Memory B cell (primary cell): ENCODE data around the gene ST6GALNAC4.

Experiments used
- ATAC-seq: fragments of 150-1000 bp; cut with Tn5 transposase; 2 replicates; pipeline ENCODE4 v1.10.0; 2021; ENCODE audit warnings: low read depth, mild to moderate bottlenecking, moderate library complexity
- DNase-seq, 2 donors: peaks; one replicate each; pipeline ENCODE4 v3.0.0; 2022; ENCODE audit warnings: low spot score in 2 of 2
- H3K27ac Mint-ChIP-seq: one replicate; pipeline ENCODE4 v1.8.0; 2022; ENCODE audit warnings: mild to moderate bottlenecking, moderate library complexity, mixed read lengths
- H3K27me3 Mint-ChIP-seq: one replicate; pipeline ENCODE4 v1.8.0; 2022; ENCODE audit warnings: mixed read lengths
- H3K36me3 Mint-ChIP-seq: one replicate; pipeline ENCODE4 v1.8.0; 2022; ENCODE audit warnings: mild to moderate bottlenecking, mixed read lengths
- H3K4me1 Mint-ChIP-seq: one replicate; pipeline ENCODE4 v1.8.0; 2022; ENCODE audit warnings: mixed read lengths
- H3K4me3 Mint-ChIP-seq: one replicate; pipeline ENCODE4 v1.8.0; 2022; ENCODE audit warnings: mild to moderate bottlenecking, moderate library complexity, mixed read lengths
- H3K9me3 Mint-ChIP-seq: one replicate; pipeline ENCODE4 v1.8.0; 2022; ENCODE audit warnings: mixed read lengths

The ST6GALNAC4 gene

GRCh38 chr9:127919253-127919815 lies 2.5 kb upstream of the ST6GALNAC4 start:
- no peaks in the 10 kb centered on the region for H3K9me3 Mint-ChIP-seq
- DNase-seq (no peak), ATAC-seq (no peak)
- H3K36me3 Mint-ChIP-seq, result peaks cover 2% of the 10 kb centered on the region
- H3K4me1 Mint-ChIP-seq, result peaks cover 37% of the 10 kb centered on the region
- H3K27me3 Mint-ChIP-seq, result no peaks in the 10 kb centered on the region
- H3K4me3 Mint-ChIP-seq, result no peak overlapping the region
- H3K27ac Mint-ChIP-seq, result no peak overlapping the region

- H3K4me3 Mint-ChIP-seq, result peak overlapping the region; percentile 57
- DNase-seq, result no peak
Measured at GRCh38 chr9:127918183-127919107, 1.6 kb upstream of the ST6GALNAC4 start.

GRCh38 chr9:127917603-127918002 lies 762 bp upstream of the ST6GALNAC4 start:
- H3K27me3 Mint-ChIP-seq, result no peaks in the 10 kb centered on the region
- no peaks in the 10 kb centered on the region for H3K9me3 Mint-ChIP-seq
- peak overlapping the region; percentile 85 for H3K4me3 Mint-ChIP-seq
- peaks cover 8% of the 10 kb centered on the region for H3K36me3 Mint-ChIP-seq
- H3K4me1 Mint-ChIP-seq, result peaks cover 43% of the 10 kb centered on the region
- H3K27ac Mint-ChIP-seq, result peak overlapping the region; percentile 88
- peak; percentile 50 for ATAC-seq
- peak; percentile 67 to 71 for DNase-seq

More at GRCh38 chr9:127918183-127919107, 1.6 kb upstream of the ST6GALNAC4 start:
- Mint-ChIP-seq H3K9me3 (no peaks in the 10 kb centered on the region), H3K27me3 (no peaks in the 10 kb centered on the region), H3K27ac (peak overlapping the region; percentile 88), H3K4me1 (peaks cover 39% of the 10 kb centered on the region), H3K36me3 (peaks cover 3% of the 10 kb centered on the region)
- no peak for ATAC-seq

- Mint-ChIP-seq H3K27me3 (no peaks in the 10 kb centered on the region), H3K4me3 (peak overlapping the region; percentile 91), H3K4me1 (peaks cover 42% of the 10 kb centered on the region), H3K9me3 (no peaks in the 10 kb centered on the region), H3K36me3 (peaks cover 14% of the 10 kb centered on the region), H3K27ac (peak overlapping the region; percentile 88)
- ATAC-seq (peak; percentile 57), DNase-seq (peak; percentile 67 to 77)
Measured at GRCh38 chr9:127915801-127916719, 781 bp downstream of the ST6GALNAC4 start.

- Mint-ChIP-seq H3K27ac (peak overlapping the region; percentile 88), H3K27me3 (no peaks in the 10 kb centered on the region), H3K9me3 (no peaks in the 10 kb centered on the region), H3K4me1 (peaks cover 43% of the 10 kb centered on the region), H3K4me3 (peak overlapping the region; percentile 91), H3K36me3 (peaks cover 19% of the 10 kb centered on the region)
- ATAC-seq (no peak), DNase-seq (peak in 1 of 2 donors; percentile 49)
Measured at GRCh38 chr9:127915325-127915752, 1.5 kb downstream of the ST6GALNAC4 start.

GRCh38 chr9:127913682-127914081 lies 3.2 kb downstream of the ST6GALNAC4 start:
- H3K4me3 Mint-ChIP-seq, result no peak overlapping the region
- H3K36me3 Mint-ChIP-seq, result peaks cover 20% of the 10 kb centered on the region
- no peak overlapping the region for H3K27ac Mint-ChIP-seq
- no peaks in the 10 kb centered on the region for H3K27me3 Mint-ChIP-seq
- H3K4me1 Mint-ChIP-seq, result peaks cover 35% of the 10 kb centered on the region
- DNase-seq (no peak), ATAC-seq (no peak)
- H3K9me3 Mint-ChIP-seq, result no peaks in the 10 kb centered on the region

GRCh38 chr9:127912882-127913281 lies 4.0 kb downstream of the ST6GALNAC4 start:
- DNase-seq (no peak), ATAC-seq (no peak)
- no peak overlapping the region for H3K4me3 Mint-ChIP-seq
- H3K36me3 Mint-ChIP-seq, result peaks cover 22% of the 10 kb centered on the region
- H3K27ac Mint-ChIP-seq, result peak overlapping the region; percentile 78
- H3K4me1 Mint-ChIP-seq, result peaks cover 28% of the 10 kb centered on the region
- H3K9me3 Mint-ChIP-seq, result no peaks in the 10 kb centered on the region
- no peaks in the 10 kb centered on the region for H3K27me3 Mint-ChIP-seq

GRCh38 chr9:127912296-127912695 lies 4.5 kb downstream of the ST6GALNAC4 start:
- Mint-ChIP-seq H3K4me1 (peaks cover 23% of the 10 kb centered on the region), H3K4me3 (no peak overlapping the region), H3K27ac (peak overlapping the region; percentile 90), H3K9me3 (no peaks in the 10 kb centered on the region), H3K27me3 (no peaks in the 10 kb centered on the region), H3K36me3 (peaks cover 22% of the 10 kb centered on the region)
- no peak for DNase-seq
- no peak for ATAC-seq

GRCh38 chr9:127910613-127911205 lies 6.1 kb downstream of the ST6GALNAC4 start:
- Mint-ChIP-seq H3K36me3 (peaks cover 22% of the 10 kb centered on the region), H3K4me1 (peaks cover 26% of the 10 kb centered on the region), H3K9me3 (no peaks in the 10 kb centered on the region), H3K27me3 (no peaks in the 10 kb centered on the region), H3K27ac (peak overlapping the region; percentile 90), H3K4me3 (peak overlapping the region; percentile 30)
- no peak for ATAC-seq
- no peak for DNase-seq

- Mint-ChIP-seq H3K27me3 (no peaks in the 10 kb centered on the region), H3K36me3 (peaks cover 22% of the 10 kb centered on the region), H3K9me3 (no peaks in the 10 kb centered on the region), H3K4me1 (peaks cover 29% of the 10 kb centered on the region), H3K27ac (peak overlapping the region; percentile 90), H3K4me3 (no peak overlapping the region)
- DNase-seq (no peak), ATAC-seq (no peak)
Measured at GRCh38 chr9:127909839-127910273, 7.0 kb downstream of the ST6GALNAC4 start.

GRCh38 chr9:127908660-127908926 lies 8.2 kb downstream of the ST6GALNAC4 start:
- no peaks in the 10 kb centered on the region for H3K27me3 Mint-ChIP-seq
- no peaks in the 10 kb centered on the region for H3K9me3 Mint-ChIP-seq
- ATAC-seq (no peak), DNase-seq (no peak)
- peaks cover 19% of the 10 kb centered on the region for H3K36me3 Mint-ChIP-seq
- H3K4me3 Mint-ChIP-seq, result no peak overlapping the region
- H3K27ac Mint-ChIP-seq, result no peak overlapping the region
- peaks cover 37% of the 10 kb centered on the region for H3K4me1 Mint-ChIP-seq

- Mint-ChIP-seq H3K9me3 (no peaks in the 10 kb centered on the region), H3K36me3 (peaks cover 18% of the 10 kb centered on the region), H3K4me1 (peaks cover 42% of the 10 kb centered on the region), H3K4me3 (no peak overlapping the region), H3K27ac (peak overlapping the region; percentile 20), H3K27me3 (no peaks in the 10 kb centered on the region)
- no peak for DNase-seq
- ATAC-seq, result no peak
Measured at GRCh38 chr9:127907867-127908659, 8.8 kb downstream of the ST6GALNAC4 start.

GRCh38 chr9:127905788-127906191 lies 11.1 kb downstream of the ST6GALNAC4 start:
- DNase-seq (peak in 1 of 2 donors; percentile 62), ATAC-seq (peak; percentile 66)
- H3K9me3 Mint-ChIP-seq, result no peaks in the 10 kb centered on the region
- no peaks in the 10 kb centered on the region for H3K27me3 Mint-ChIP-seq
- H3K4me1 Mint-ChIP-seq, result peaks cover 36% of the 10 kb centered on the region
- H3K36me3 Mint-ChIP-seq, result peaks cover 6% of the 10 kb centered on the region
- H3K4me3 Mint-ChIP-seq, result peak overlapping the region; percentile 81
- peak overlapping the region; percentile 99 for H3K27ac Mint-ChIP-seq
